Mesendoderm (in vitro differentiated cells): ENCODE results near the gene HK2.

ENCODE experiments used
- DNase-seq: peaks from one replicate; pipeline ENCODE4 v3.0.0; 2013
- H2AK5ac ChIP-seq: 2 replicates; pipeline ENCODE4 v1.6.1; 2013; ENCODE audit warnings: low read length, inconsistent platforms
- H2BK120ac ChIP-seq: 2 replicates; pipeline ENCODE4 v1.6.1; 2013; ENCODE audit warnings: low read depth, mild to moderate bottlenecking, low read length, moderate library complexity, mixed read lengths
- H2BK15ac ChIP-seq: replicated peaks from 2 replicates; pipeline ENCODE4 v1.6.1; 2013; ENCODE audit warnings: low read depth, mild to moderate bottlenecking, moderate library complexity
- H2BK5ac ChIP-seq: 2 replicates; pipeline ENCODE4 v1.6.1; 2013; ENCODE audit warnings: low read length, inconsistent platforms
- H3K18ac ChIP-seq: 2 replicates; pipeline ENCODE4 v1.6.1; 2013; ENCODE audit warnings: mild to moderate bottlenecking, low read length, mixed read lengths
- H3K23ac ChIP-seq: one replicate; pipeline ENCODE4 v1.6.1; 2013; ENCODE audit warnings: low read length
- H3K27ac ChIP-seq: 2 replicates; pipeline ENCODE4 v1.5.1; 2013; ENCODE audit warnings: low read depth, mild to moderate bottlenecking, inconsistent platforms, low read length, moderate library complexity
- H3K27me3 ChIP-seq: 2 replicates; pipeline ENCODE4 v1.6.1; 2013; ENCODE audit warnings: low read length, control low read depth, mild to moderate bottlenecking, inconsistent platforms; ENCODE audit not compliant: insufficient read depth, poor library complexity
- H3K36me3 ChIP-seq: 2 replicates; pipeline ENCODE4 v1.6.1; 2013; ENCODE audit warnings: low read length, inconsistent platforms; ENCODE audit not compliant: control insufficient read depth, insufficient read depth
- H3K4ac ChIP-seq: one replicate; pipeline ENCODE4 v1.6.1; 2013; ENCODE audit warnings: low read depth, mild to moderate bottlenecking, low read length, moderate library complexity
- H3K4me1 ChIP-seq: 2 replicates; pipeline ENCODE4 v1.6.1; 2013; ENCODE audit warnings: low read depth, low read length, inconsistent platforms; ENCODE audit not compliant: control insufficient read depth
- H3K4me2 ChIP-seq: 2 replicates; pipeline ENCODE4 v1.6.1; 2013; ENCODE audit warnings: low read length
- H3K4me3 ChIP-seq: 2 replicates; pipeline ENCODE4 v1.5.1; 2013; ENCODE audit warnings: mild to moderate bottlenecking, low read length
- H3K56ac ChIP-seq: one replicate; pipeline ENCODE4 v1.6.1; 2013; ENCODE audit warnings: low read length
- H3K79me1 ChIP-seq: 2 replicates; pipeline ENCODE4 v1.6.1; 2013; ENCODE audit warnings: low read length, inconsistent platforms
- H3K79me2 ChIP-seq: 2 replicates; pipeline ENCODE4 v1.6.1; 2013; ENCODE audit warnings: mild to moderate bottlenecking, low read length; ENCODE audit not compliant: control insufficient read depth, insufficient read depth
- H3K9ac ChIP-seq: 2 replicates; pipeline ENCODE4 v1.6.1; 2013; ENCODE audit warnings: low read length, inconsistent platforms
- H4K5ac ChIP-seq: one replicate; pipeline ENCODE4 v1.6.1; 2013; ENCODE audit warnings: low read length
- H4K8ac ChIP-seq: one replicate; pipeline ENCODE4 v1.6.1; 2013; ENCODE audit warnings: low read depth, mild to moderate bottlenecking, control low read depth, low read length, moderate library complexity
- WGBS: extraction: QIAGEN DNeasy Blood & Tissue Kit; methylation state at CpG from one replicate; pipeline ENCODE4 v1.1.7; 2013; ENCODE audit warnings: low lambda C conversion rate, missing lambda C conversion rate; ENCODE audit not compliant: insufficient coverage; ENCODE audit errors: extremely low coverage; 5-methylcytosine and 5-hydroxymethylcytosine counted together

The HK2 gene

GRCh38 chr2:74915743-74916142 is 81.8 kb downstream of the HK2 start:
- WGBS: no CpG with 5 or more reads among the region's 4 CpGs
- DNase-seq: no peak
- Histone ChIP-seq H3K23ac (no peak overlapping the region), H4K5ac (no peak overlapping the region), H3K27me3 (no peaks in the 10 kb centered on the region), H3K4ac (no peak overlapping the region), H3K9ac (no peak overlapping the region), H4K8ac (no peak overlapping the region), H3K79me2 (no peaks in the 10 kb centered on the region), H2BK5ac (no peak overlapping the region), H2AK5ac (no peak overlapping the region), H3K4me1 (no peaks in the 10 kb centered on the region), H3K27ac (no peak overlapping the region), H2BK120ac (no peak overlapping the region), H3K18ac (no peak overlapping the region), H3K4me2 (no peak overlapping the region), H3K56ac (peak overlapping the region; percentile 50), H3K4me3 (no peak overlapping the region), H3K36me3 (no peaks in the 10 kb centered on the region), H2BK15ac (no peak overlapping the region), H3K79me1 (no peaks in the 10 kb centered on the region)

DNA sequence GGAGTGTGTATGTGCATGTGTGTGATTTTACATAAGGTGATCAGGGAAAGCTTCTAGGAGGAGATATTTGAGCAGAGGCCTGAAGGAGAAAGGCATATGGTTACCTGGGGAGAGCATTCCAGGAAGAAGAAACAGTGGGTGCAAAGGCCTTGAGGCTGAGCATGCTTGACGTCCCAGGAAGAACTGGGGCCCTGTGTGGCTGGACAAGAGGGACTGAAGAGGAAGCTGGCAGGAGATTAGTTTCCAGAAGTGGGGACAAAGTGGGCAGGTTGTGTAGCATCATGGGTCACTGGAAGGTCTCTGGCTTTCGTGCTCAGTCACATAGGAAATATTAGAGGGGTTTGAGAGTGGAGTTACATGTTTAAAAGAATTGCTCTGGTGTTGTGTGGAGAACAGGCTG is 82.5 kb downstream of the HK2 start:
- Histone ChIP-seq H3K4me2 (no peak overlapping the region), H2AK5ac (no peak overlapping the region), H4K5ac (no peak overlapping the region), H3K9ac (no peak overlapping the region), H3K79me1 (no peaks in the 10 kb centered on the region), H3K36me3 (no peaks in the 10 kb centered on the region), H3K18ac (no peak overlapping the region), H3K79me2 (no peaks in the 10 kb centered on the region), H4K8ac (no peak overlapping the region), H3K27ac (no peak overlapping the region), H2BK15ac (no peak overlapping the region), H2BK5ac (no peak overlapping the region), H3K23ac (no peak overlapping the region), H3K4ac (no peak overlapping the region), H3K56ac (no peak overlapping the region), H2BK120ac (no peak overlapping the region), H3K4me3 (no peak overlapping the region), H3K4me1 (no peaks in the 10 kb centered on the region), H3K27me3 (no peaks in the 10 kb centered on the region)
- no CpG with 5 or more reads among the region's 2 CpGs for WGBS
- DNase-seq: no peak

- H3K79me2 ChIP-seq: no peaks in the 10 kb centered on the region
- no peak overlapping the region for H2BK120ac ChIP-seq
- no peak overlapping the region for H4K5ac ChIP-seq
- H2AK5ac ChIP-seq: no peak overlapping the region
- H3K4ac ChIP-seq: no peak overlapping the region
- no peak overlapping the region for H4K8ac ChIP-seq
- H3K27me3 ChIP-seq: no peaks in the 10 kb centered on the region
- no peaks in the 10 kb centered on the region for H3K4me1 ChIP-seq
- H2BK5ac ChIP-seq: no peak overlapping the region
- no peak overlapping the region for H3K4me3 ChIP-seq
- H3K79me1 ChIP-seq: no peaks in the 10 kb centered on the region
- no peak overlapping the region for H2BK15ac ChIP-seq
- no peak overlapping the region for H3K23ac ChIP-seq
- no peak overlapping the region for H3K4me2 ChIP-seq
- no peak overlapping the region for H3K56ac ChIP-seq
- WGBS: 100% methylated on average over 2 of the region's 20 CpGs
- H3K9ac ChIP-seq: no peak overlapping the region
- DNase-seq: peak; percentile 49
- no peaks in the 10 kb centered on the region for H3K36me3 ChIP-seq
- no peak overlapping the region for H3K18ac ChIP-seq
- H3K27ac ChIP-seq: no peak overlapping the region
Measured at GRCh38 chr2:74917702-74918619, 84.0 kb downstream of the HK2 start.

DNA sequence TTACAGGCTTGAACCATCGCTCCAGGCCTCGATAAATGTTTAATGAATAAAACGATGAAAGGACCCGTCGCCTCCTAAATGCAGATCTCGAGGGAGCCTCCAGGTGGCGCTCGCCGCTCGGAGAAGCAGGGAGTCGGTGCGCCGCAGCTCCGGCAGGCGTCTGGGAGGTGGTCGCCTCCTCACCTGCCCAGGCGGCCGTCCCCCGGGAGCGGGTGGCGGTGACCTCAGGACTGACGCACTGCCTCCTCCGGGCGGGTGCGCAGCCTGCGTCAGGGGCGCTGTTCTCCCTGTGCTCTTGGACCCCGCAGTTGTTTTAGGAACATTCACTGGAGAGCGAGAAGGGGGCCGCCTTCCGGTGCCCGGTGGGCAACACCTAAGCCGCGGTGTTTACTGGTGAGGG is 85.9 kb downstream of the HK2 start:
- Histone ChIP-seq H3K36me3 (no peaks in the 10 kb centered on the region), H4K8ac (no peak overlapping the region), H2BK15ac (no peak overlapping the region), H3K9ac (no peak overlapping the region), H3K56ac (peak overlapping the region; percentile 74), H3K27me3 (no peaks in the 10 kb centered on the region), H3K4me1 (no peaks in the 10 kb centered on the region), H2AK5ac (no peak overlapping the region), H3K4me3 (no peak overlapping the region), H2BK5ac (no peak overlapping the region), H3K4ac (no peak overlapping the region), H3K79me2 (no peaks in the 10 kb centered on the region), H2BK120ac (no peak overlapping the region), H3K27ac (no peak overlapping the region), H3K4me2 (peak overlapping the region; percentile 67), H3K79me1 (no peaks in the 10 kb centered on the region), H3K23ac (no peak overlapping the region), H3K18ac (no peak overlapping the region), H4K5ac (no peak overlapping the region)
- WGBS: no CpG with 5 or more reads among the region's 34 CpGs
- DNase-seq: peak; percentile 79

GRCh38 chr2:74921236-74921736 is 87.4 kb downstream of the HK2 start:
- Histone ChIP-seq H3K18ac (no peak overlapping the region), H4K8ac (no peak overlapping the region), H3K4me2 (no peak overlapping the region), H3K79me2 (no peaks in the 10 kb centered on the region), H2BK120ac (no peak overlapping the region), H3K36me3 (no peaks in the 10 kb centered on the region), H3K56ac (no peak overlapping the region), H3K4me3 (no peak overlapping the region), H3K27ac (no peak overlapping the region), H3K79me1 (no peaks in the 10 kb centered on the region), H3K23ac (no peak overlapping the region), H2AK5ac (no peak overlapping the region), H3K27me3 (no peaks in the 10 kb centered on the region), H3K4ac (no peak overlapping the region), H3K9ac (no peak overlapping the region), H2BK15ac (no peak overlapping the region), H3K4me1 (no peaks in the 10 kb centered on the region), H2BK5ac (no peak overlapping the region), H4K5ac (no peak overlapping the region)
- DNase-seq: peak; percentile 38
- WGBS: no CpG with 5 or more reads among the region's 2 CpGs
